ENCODE results near the gene ORAI2.
A peak's percentile ranks its signal among the peaks of the same experiment; 100 is the strongest.
"Not testable (repeated sequence)": the region's sequence is repeated elsewhere in the genome, so short reads cannot be mapped to it uniquely, and the experiment has no call there.

The ORAI2 gene

GRCh38 chr7:102446387-102447156, 13.2 kb downstream of the ORAI2 start:
- H3K4me3 ChIP-seq (ENCODE audit: low read depth, low read length) = no peak overlapping the region

- H3K4me3 ChIP-seq (ENCODE audit: low read depth, low read length) = no peak overlapping the region
Observed at GRCh38 chr7:102447311-102447710, 13.9 kb downstream of the ORAI2 start.

- no peak overlapping the region for H3K4me3 ChIP-seq (ENCODE audit: low read depth, low read length)
Observed at GRCh38 chr7:102449136-102449535, 15.8 kb downstream of the ORAI2 start.

- no peak overlapping the region for H3K4me3 ChIP-seq (ENCODE audit: low read depth, low read length)
Observed at GRCh38 chr7:102450242-102450641, 16.9 kb downstream of the ORAI2 start.

GRCh38 chr7:102451371-102452054, 18.1 kb downstream of the ORAI2 start:
- no peak overlapping the region for H3K4me3 ChIP-seq (ENCODE audit: low read depth, low read length)

GRCh38 chr7:102452451-102452850, 19.1 kb downstream of the ORAI2 start:
- H3K4me3 ChIP-seq (ENCODE audit: low read depth, low read length) = no peak overlapping the region

GRCh38 chr7:102453319-102453718, 19.9 kb downstream of the ORAI2 start:
- H3K4me3 ChIP-seq (ENCODE audit: low read depth, low read length) = no peak overlapping the region

GRCh38 chr7:102454468-102454867, 21.1 kb downstream of the ORAI2 start:
- H3K4me3 ChIP-seq (ENCODE audit: low read depth, low read length) = no peak overlapping the region

GRCh38 chr7:102454932-102455331, 21.6 kb downstream of the ORAI2 start:
- H3K4me3 ChIP-seq (ENCODE audit: low read depth, low read length) = not testable (repeated sequence)

- no peak overlapping the region for H3K4me3 ChIP-seq (ENCODE audit: low read depth, low read length)
Observed at GRCh38 chr7:102455596-102455995, 22.2 kb downstream of the ORAI2 start.

GRCh38 chr7:102456327-102456726, 23.0 kb downstream of the ORAI2 start:
- no peak overlapping the region for H3K4me3 ChIP-seq (ENCODE audit: low read depth, low read length)

- H3K4me3 ChIP-seq (ENCODE audit: low read depth, low read length) = no peak overlapping the region
Observed at GRCh38 chr7:102457352-102457924, 24.1 kb downstream of the ORAI2 start.

- H3K4me3 ChIP-seq (ENCODE audit: low read depth, low read length) = no peak overlapping the region
Observed at GRCh38 chr7:102459221-102459844, 26.0 kb downstream of the ORAI2 start.

GRCh38 chr7:102460467-102460866, 27.1 kb downstream of the ORAI2 start:
- no peak overlapping the region for H3K4me3 ChIP-seq (ENCODE audit: low read depth, low read length)

GRCh38 chr7:102463841-102464576, 30.6 kb downstream of the ORAI2 start:
- peak overlapping the region; percentile 96 for H3K4me3 ChIP-seq (ENCODE audit: low read depth, low read length)

- peak within 1 kb of the TSS; percentile 96 for H3K4me3 ChIP-seq (ENCODE audit: low read depth, low read length)
Observed at GRCh38 chr7:102464577-102465280, 31.4 kb downstream of the ORAI2 start, which contains the start of the genes ALKBH4 and LRWD1. Gene ALKBH4, minus strand, starts transcription at chr7:102464863. Its CDS starts 27 bp downstream, at chr7:102464836. Gene LRWD1, plus strand, starts transcription at chr7:102464984. Its CDS starts 97 bp downstream, at chr7:102465081.

- H3K4me3 ChIP-seq (ENCODE audit: low read depth, low read length) = no peak overlapping the region
Observed at GRCh38 chr7:102466097-102466496, 32.7 kb downstream of the ORAI2 start.

- H3K4me3 ChIP-seq (ENCODE audit: low read depth, low read length) = no peak overlapping the region
Observed at GRCh38 chr7:102467581-102468477, 34.5 kb downstream of the ORAI2 start.

All from iPS-11a (cell line).